ENCODE results near the gene COPS4.

DNA sequence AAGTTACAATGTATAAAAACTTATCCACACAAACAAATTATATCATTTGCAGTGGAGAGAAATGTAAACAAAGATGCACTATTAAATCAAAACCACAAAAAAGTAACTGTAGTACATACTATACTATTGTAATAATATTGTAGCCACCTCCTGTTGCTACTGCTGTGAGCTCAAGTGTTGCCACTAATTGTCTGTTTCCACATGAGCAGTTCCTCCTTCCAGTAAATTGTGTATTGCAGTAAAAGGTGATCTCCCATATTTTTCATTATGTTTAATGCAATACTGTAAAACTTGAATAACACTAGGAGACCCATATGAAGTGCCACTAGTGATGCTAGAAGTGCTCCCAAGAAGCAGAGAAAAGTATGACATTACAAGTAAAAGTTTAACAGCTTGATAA is 36.1 kb upstream of the COPS4 start:
- TF ChIP-seq, protein P1, sequence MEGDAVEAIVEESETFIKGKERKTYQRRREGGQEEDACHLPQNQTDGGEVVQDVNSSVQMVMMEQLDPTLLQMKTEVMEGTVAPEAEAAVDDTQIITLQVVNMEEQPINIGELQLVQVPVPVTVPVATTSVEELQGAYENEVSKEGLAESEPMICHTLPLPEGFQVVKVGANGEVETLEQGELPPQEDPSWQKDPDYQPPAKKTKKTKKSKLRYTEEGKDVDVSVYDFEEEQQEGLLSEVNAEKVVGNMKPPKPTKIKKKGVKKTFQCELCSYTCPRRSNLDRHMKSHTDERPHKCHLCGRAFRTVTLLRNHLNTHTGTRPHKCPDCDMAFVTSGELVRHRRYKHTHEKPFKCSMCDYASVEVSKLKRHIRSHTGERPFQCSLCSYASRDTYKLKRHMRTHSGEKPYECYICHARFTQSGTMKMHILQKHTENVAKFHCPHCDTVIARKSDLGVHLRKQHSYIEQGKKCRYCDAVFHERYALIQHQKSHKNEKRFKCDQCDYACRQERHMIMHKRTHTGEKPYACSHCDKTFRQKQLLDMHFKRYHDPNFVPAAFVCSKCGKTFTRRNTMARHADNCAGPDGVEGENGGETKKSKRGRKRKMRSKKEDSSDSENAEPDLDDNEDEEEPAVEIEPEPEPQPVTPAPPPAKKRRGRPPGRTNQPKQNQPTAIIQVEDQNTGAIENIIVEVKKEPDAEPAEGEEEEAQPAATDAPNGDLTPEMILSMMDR (IDR thresholded peaks at IDR 0.05), result no peak
- TF ChIP-seq POLR2A (IDR thresholded peaks at IDR 0.05), result no peak

All from body of pancreas (tissue), 4 donors.